ENCODE measurements around the gene SCARB1.

Gene SCARB1

DNA sequence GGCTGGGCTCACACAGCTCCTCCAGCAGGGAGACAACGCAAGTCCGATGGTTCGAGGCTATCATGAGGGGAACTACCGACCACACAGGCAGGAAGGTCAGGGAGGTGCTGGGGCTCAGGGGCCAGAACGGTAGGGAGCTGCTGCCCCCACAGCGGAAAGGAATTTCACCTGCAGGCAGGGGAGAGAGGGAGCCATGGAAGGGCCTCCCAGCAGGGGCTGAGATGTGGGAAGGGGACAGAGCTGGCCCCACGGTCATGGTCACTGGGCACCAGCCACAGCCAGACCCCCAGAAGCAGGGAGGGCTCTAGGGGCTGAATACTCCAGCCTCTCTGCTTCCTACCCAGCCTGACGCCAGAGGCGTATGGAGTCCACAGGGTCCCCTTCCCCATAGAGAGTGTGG is 103.1 kb downstream of the SCARB1 start:
- DNase-seq (ENCODE audit: low spot score): no peak

DNA sequence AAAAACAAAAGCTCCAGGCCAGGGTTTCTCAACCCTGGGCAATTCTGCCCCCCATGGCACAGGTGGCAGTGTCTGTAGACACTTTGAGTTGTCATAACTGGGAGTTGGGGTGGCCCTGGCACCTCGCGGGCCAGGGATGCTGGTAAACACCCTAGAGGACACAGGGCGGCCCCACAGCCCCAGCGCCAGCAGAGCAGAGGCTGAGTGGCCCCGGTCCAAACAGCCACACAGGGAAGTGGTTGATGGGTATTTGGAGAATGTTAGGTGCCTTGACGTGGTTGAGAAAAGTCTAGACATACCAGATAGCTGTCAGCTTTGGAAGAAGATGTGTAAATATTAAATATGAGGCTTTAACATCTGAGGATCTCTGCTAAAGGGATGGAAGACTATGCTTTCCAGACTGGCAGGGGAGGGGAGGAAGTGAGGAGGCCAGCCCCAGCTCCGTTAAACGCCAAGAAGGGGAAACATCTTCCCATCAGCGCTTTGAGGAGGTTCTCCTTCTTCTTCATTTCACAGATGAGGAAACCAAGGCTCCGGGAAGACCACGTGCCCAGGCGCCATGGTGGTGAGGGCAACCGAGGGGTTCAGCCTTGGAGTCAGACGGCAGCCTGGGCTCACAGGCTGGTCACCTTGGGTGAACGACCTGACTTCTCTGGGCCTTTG is 103.7 kb downstream of the SCARB1 start:
- no peak for DNase-seq (ENCODE audit: low spot score)

DNA sequence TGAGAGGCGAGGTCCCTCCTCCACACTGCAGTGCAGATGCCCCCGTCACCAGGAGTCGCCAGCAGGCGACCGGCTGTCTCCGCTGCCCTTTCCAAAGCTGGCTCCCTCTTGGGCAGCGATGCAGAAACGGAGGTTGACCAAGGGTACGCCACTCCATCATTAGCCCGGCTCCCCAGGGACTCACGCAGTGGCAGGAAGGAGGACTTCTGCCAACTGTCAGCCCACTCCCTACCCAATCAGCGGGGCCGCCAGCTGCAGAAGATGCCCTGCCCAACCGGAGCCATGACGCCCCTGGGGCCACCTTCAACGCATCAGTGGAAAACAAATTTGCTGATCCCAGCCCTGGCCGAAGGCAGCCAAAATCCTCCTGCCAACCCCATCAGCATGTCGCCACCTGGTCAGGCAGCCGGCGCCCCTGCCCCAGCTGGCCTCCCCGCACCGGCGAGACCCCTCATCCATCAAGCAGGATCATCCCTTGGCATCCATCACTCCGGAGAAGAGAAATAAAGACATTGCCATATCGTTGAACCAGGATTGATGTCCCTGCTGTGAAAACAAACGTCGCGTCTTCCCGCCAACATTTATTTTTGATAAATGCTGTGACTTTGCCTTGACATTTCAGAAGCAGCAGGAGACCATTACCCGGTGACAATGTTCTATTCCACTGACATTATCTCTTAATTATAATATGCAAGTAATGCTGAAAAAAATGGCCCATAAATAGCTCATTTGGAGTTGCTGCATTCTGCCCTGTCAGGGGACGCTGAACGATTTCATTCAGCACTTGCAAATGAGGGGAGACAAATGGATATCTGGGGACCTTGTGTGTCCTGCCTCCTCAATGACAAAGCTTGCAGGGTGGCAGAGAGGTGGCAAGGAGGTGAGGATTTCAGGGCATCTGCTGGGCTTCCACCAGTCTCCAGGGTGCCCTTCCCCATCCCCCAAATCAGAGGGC is 105.1 kb downstream of the SCARB1 start:
- no peak for DNase-seq (ENCODE audit: low spot score)

- DNase-seq (ENCODE audit: low spot score): no peak
These were observed 106.3 kb downstream of the SCARB1 start for GRCh38 chr12:124757329-124757728.

- DNase-seq (ENCODE audit: low spot score): no peak
These were observed 106.9 kb downstream of the SCARB1 start for GRCh38 chr12:124756760-124757159.

GRCh38 chr12:124756166-124756565 is 107.5 kb downstream of the SCARB1 start:
- DNase-seq (ENCODE audit: low spot score): no peak

DNA sequence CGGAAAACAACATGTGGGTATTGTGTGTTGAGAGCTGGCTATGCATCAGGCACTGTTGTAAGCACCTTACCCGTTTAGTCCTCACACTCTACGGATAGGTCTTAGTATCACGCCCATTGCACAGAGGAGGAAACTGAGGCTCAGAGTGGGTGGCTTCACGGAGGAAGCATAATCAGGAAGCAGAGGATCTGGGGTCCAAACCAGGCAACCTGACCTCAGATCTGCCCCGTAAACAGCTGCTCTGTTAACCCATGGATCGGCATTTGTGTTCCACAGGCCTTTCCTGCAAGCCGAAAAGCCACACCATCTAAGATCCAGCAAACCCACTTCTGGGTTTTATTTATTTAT is 107.9 kb downstream of the SCARB1 start:
- DNase-seq (ENCODE audit: low spot score): no peak

- peak; percentile 86 for DNase-seq (ENCODE audit: low spot score)
These were observed 108.5 kb downstream of the SCARB1 start for GRCh38 chr12:124754949-124755800.

GRCh38 chr12:124754491-124754890 is 109.2 kb downstream of the SCARB1 start:
- DNase-seq (ENCODE audit: low spot score): no peak

DNA sequence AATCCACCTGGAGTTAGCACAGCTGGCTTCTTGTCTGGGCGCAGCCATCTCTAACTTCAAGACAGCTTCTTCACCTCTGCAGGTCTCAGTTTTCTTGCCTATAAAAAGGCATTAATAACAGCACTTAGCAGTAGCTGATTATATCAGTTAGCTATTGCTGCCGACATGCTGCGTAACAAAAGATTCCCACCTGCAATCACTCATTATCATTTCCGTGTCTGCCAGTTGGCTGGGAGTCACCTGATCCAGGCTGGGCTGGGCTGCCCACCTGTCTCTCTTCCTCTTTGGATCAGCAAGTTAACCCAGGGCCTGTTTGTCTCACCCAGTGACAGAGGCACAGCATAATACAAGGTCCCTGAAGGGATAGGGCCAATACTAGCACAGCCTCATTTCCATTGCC is 109.7 kb downstream of the SCARB1 start:
- DNase-seq (ENCODE audit: low spot score): no peak

DNA sequence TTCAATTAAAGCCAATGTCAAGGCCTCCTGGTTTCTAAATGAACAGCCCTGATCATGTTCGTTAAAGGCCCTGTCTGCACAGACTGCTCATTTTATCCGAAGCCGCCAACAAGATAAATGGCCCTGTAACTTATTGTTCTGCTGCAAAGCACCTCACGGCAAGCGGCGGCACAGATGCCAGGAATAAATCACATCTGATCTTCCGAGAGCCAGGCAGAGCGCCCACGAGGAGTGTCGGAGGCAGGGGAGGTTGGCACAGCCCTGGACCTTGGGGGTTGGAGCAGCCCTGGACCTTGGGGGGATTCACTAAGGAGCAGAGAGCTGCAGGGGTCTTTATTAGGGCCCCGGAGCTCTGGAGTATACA is 110.5 kb downstream of the SCARB1 start:
- DNase-seq (ENCODE audit: low spot score): no peak

- no peak for DNase-seq (ENCODE audit: low spot score)
These were observed 111.0 kb downstream of the SCARB1 start for GRCh38 chr12:124752437-124753227.

DNA sequence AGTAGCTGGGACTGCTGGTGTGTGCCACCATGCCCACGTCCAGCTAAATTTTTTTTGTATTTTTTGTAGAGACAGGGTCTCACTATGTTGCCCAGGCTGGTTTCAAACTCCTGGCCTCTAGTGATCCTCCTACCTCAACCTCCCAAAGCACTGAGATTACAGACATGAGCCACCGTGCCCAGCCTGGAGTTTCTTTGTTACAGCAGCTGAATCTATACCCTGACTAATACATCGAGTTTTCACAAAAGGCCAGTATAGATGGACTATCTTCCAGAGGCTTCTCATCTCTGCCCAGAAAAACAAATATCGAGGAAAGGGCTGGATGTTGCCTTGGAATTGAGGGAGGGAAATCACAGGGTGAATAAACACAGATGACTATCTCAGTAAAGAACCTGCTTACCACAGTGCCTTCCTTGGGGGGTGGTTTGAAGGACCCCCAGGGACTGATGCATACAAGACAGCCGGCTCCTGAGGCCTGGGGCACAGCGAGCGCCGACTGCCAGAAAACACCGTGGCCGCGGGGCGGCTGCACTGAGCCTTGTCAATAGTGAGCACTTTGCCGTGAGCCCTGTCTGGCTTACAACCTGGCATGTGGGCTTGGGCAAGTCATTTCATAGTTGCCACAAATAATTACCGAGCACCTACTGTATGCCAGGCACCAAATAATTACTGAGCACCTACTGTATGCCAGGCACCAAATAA is 111.9 kb downstream of the SCARB1 start:
- no peak for DNase-seq (ENCODE audit: low spot score)

DNA sequence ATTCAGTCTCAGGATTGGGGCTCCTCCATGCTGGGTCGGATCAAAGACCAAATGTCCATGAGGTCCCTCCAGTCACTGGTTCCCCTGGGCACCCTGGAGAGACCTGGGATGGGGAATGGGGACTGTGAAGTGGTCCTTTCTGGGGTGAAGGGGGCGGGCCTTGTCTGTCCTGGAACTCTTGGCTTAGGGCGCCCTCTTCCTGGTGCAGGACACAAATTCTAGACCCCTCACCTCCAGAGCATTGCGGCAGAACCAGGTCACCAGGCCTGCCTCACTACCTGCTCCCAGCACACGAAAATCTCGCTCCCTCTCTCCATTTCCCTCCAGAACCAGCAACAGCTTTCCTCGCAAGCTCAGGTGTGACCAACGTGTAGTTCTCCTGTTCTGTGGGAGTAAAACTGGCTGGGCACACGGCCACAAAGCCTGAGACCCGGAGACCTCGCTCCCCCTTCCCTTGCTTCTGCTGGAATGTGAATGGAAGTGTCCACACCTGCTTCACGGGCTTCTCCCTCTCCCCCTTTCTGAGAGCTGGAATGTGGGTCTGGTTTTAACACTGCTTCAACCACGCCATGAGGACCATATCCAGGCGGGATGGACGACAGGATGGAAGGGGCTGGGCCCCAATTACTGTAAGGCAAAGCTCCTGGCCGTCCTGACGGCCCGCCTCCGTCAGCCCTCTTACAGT is 112.7 kb downstream of the SCARB1 start:
- no peak for DNase-seq (ENCODE audit: low spot score)

DNA sequence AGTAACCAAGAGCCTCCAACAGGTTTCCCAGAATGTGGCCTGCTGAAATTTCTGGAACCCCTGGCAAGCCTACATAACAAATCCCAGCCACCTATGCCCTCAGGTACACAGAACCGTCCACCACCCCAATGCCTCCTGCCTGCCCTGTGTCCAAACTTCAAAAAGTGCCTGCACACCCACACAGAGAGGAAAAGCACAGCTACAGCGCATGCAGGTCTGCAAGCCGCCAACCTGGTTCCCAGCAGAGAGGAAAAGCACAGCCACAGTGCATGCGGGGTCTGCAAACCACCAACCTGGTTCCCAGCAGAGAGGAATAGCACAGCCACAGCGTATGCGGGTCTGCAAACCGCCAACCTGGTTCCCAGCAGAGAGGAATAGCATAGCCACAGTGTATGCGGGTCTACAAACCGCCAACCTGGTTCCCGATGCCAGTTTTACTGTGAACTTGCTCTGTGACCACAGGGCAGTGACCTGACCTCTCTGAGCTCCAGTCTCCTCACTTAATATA is 113.5 kb downstream of the SCARB1 start:
- no peak for DNase-seq (ENCODE audit: low spot score)

- DNase-seq (ENCODE audit: low spot score): no peak
These were observed 113.9 kb downstream of the SCARB1 start for GRCh38 chr12:124749725-124750124.

DNA sequence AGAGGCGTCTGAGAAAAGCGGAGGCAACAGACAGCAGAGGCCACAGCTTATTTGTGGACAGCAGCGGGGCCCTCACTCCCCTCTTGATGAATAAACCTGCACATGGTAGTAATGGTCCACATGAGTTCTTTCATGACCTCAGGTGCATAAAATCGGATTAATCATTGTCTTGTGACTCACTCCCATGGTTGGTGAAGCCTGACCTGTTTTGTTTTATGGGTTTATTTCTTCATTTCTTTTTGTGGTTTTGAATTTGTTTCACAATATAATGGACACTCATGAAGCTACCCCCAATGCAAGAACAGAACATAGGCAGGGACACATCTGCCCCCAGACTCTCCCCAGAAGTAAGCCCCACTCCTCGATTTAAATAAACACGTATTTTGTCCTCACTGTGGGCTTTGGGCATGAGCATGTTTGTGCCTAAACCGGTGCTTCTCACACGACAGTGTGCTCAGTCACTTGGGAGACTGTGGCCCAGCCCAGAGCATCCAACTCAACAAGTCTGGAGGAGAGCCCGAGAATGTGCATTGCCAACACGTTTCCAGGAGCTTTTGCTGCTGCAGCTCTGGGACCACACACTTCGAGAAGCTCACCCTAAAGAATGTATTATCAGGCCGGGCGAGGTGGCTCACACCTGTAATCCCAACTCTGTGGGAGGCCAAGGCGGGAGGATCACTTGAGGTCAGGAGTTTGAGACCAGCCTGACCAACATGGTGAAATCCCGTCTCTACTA is 116.1 kb downstream of the SCARB1 start:
- no peak for DNase-seq (ENCODE audit: low spot score)

DNA sequence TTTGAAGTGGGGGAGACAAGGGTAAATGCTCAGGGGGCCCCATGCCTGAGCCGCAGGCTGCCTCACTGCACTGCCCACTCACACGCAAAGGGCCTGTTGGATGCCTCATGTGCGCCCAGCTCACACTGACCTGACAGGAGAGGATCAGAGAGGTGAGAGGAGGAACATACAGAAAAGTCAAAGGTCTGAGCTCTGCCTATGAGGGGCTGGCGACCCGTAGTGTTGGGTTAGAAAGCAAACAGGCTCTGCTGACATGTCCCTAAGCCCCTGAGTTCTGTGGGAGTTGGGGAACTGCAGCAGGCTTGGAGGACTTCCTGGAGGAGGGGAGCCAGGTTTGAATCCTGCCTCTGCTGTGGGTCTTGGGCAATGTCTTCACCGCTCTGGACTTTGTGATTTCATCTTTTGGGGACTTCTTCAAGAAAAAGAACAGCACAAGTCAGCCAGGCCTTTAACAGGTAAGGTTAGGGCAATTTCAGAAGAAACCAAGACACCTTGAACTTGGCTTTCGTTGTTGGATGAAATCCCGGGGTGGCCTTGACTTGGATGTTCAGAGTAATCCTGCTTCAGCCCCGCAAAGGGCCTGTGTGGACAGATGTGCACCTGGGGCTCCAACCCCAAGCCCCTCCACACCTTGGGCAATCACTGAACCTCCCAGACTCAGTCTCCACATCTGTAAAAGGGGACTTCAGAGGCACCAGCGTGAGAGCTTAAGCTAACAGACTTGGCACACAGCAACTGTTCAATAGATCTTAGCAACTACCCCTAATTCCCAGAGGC is 116.8 kb downstream of the SCARB1 start:
- no peak for DNase-seq (ENCODE audit: low spot score)
